CD14-positive monocyte (primary cell): ENCODE data around the gene SPATA6L. TPM values are rescaled to one million over a fixed set of nuclear protein-coding genes. Genes with fewer than 3 reads are reported as not detected.

ENCODE experiments used
- DNase-seq, 3 donors: peaks; one replicate each; pipeline ENCODE4 v3.0.0-alpha.2; 2011 to 2022
- H2AFZ ChIP-seq: 2 replicates; pipeline ENCODE4 v1.6.0; 2012; ENCODE audit warnings: mild to moderate bottlenecking, low read depth, low read length, inconsistent platforms; ENCODE audit not compliant: insufficient read depth, poor library complexity, severe bottlenecking
- H3K27ac ChIP-seq, 2 donors: 1 replicate in 1 of 2; 2 replicates in 1 of 2; pipeline ENCODE4 v1.5.1; 2012 to 2013; ENCODE audit warnings: low read length in 2 of 2, control low read depth in 1 of 2, inconsistent platforms in 1 of 2, low read depth in 1 of 2, mild to moderate bottlenecking in 1 of 2
- H3K27me3 ChIP-seq, 2 donors: one replicate each; pipeline versions ENCODE4 v1.6.0 to v1.6.1; 2011 to 2013; ENCODE audit warnings: low read length in 2 of 2; ENCODE audit not compliant: control insufficient read depth in 2 of 2, insufficient read depth in 2 of 2
- H3K36me3 ChIP-seq, 2 donors: replicated peaks in 1 of 2; 1 replicate in 1 of 2; 2 replicates in 1 of 2; pipeline versions ENCODE4 v1.5.1 to v1.6.1; 2012 to 2013; ENCODE audit warnings: low read length in 2 of 2, control low read depth in 1 of 2, inconsistent platforms in 1 of 2, mild to moderate bottlenecking in 1 of 2; ENCODE audit not compliant: insufficient read depth in 2 of 2, control insufficient read depth in 1 of 2
- H3K4me1 ChIP-seq, 2 donors: 1 replicate in 1 of 2; 2 replicates in 1 of 2; pipeline versions ENCODE4 v1.5.1 to v1.6.1; 2012 to 2013; ENCODE audit warnings: low read length in 2 of 2, control low read depth in 1 of 2, inconsistent platforms in 1 of 2, mild to moderate bottlenecking in 1 of 2, moderate library complexity in 1 of 2; ENCODE audit not compliant: insufficient read depth in 2 of 2, control insufficient read depth in 1 of 2
- H3K4me2 ChIP-seq: replicated peaks from 2 replicates; pipeline ENCODE3; 2012; ENCODE audit warnings: low read length, moderate library complexity, mild to moderate bottlenecking; ENCODE audit not compliant: poor library complexity, severe bottlenecking; ENCODE audit errors: extremely low read depth
- H3K4me3 ChIP-seq, 3 experiments: fragments of 200-600 bp in 1 of 3; sonication (generic) in 1 of 3; replicated peaks in 1 of 3; 1 replicate in 2 of 3; 2 replicates in 1 of 3; pipeline ENCODE4 v1.5.1; 2011 to 2013; ENCODE audit warnings: low read length in 3 of 3, mild to moderate bottlenecking in 3 of 3, control low read depth in 2 of 3, low read depth in 2 of 3, inconsistent platforms in 1 of 3, moderate library complexity in 1 of 3
- H3K79me2 ChIP-seq: 2 replicates; pipeline ENCODE4 v1.6.0; 2012; ENCODE audit warnings: mild to moderate bottlenecking, control low read depth, inconsistent platforms, low read length, moderate library complexity; ENCODE audit not compliant: insufficient read depth
- H3K9ac ChIP-seq: 2 replicates; pipeline ENCODE4 v1.6.0; 2017; ENCODE audit warnings: low read length, mild to moderate bottlenecking; ENCODE audit not compliant: insufficient read depth, poor library complexity, severe bottlenecking
- H3K9me3 ChIP-seq, 2 donors: replicated peaks in 1 of 2; 1 replicate in 1 of 2; 2 replicates in 1 of 2; pipeline versions ENCODE4 v1.5.1 to v1.6.1; 2012 to 2013; ENCODE audit warnings: low read length in 2 of 2, control low read depth in 1 of 2; ENCODE audit not compliant: control insufficient read depth in 1 of 2, insufficient read depth in 1 of 2
- H4K20me1 ChIP-seq: 2 replicates; pipeline ENCODE4 v1.6.0; 2012; ENCODE audit warnings: mild to moderate bottlenecking, low read length, control low read depth, moderate library complexity; ENCODE audit not compliant: insufficient read depth
- H3K27ac Mint-ChIP-seq, 7 donors: one replicate each; pipeline ENCODE4 v1.8.0; 2020; ENCODE audit warnings: mild to moderate bottlenecking in 7 of 7, mixed read lengths in 7 of 7, moderate library complexity in 6 of 7, inconsistent platforms in 2 of 7
- H3K27me3 Mint-ChIP-seq, 3 donors: one replicate each; pipeline ENCODE4 v1.8.0; 2021 to 2022; ENCODE audit warnings: low read depth in 3 of 3, mild to moderate bottlenecking in 3 of 3, mixed read lengths in 3 of 3, moderate library complexity in 3 of 3, inconsistent platforms in 1 of 3
- H3K36me3 Mint-ChIP-seq, 2 donors: one replicate each; pipeline ENCODE4 v1.8.0; 2020; ENCODE audit warnings: mixed read lengths in 2 of 2, inconsistent platforms in 1 of 2, mild to moderate bottlenecking in 1 of 2
- H3K4me1 Mint-ChIP-seq: one replicate; pipeline ENCODE4 v1.8.0; 2020; ENCODE audit warnings: mild to moderate bottlenecking, mixed read lengths
- H3K4me3 Mint-ChIP-seq, 2 donors: one replicate each; pipeline ENCODE4 v1.8.0; 2020; ENCODE audit warnings: mild to moderate bottlenecking in 2 of 2, mixed read lengths in 2 of 2, moderate library complexity in 1 of 2
- H3K9me3 Mint-ChIP-seq, 7 donors: one replicate each; pipeline ENCODE4 v1.8.0; 2020 to 2022; ENCODE audit warnings: mixed read lengths in 7 of 7, mild to moderate bottlenecking in 6 of 7, moderate library complexity in 6 of 7, inconsistent platforms in 2 of 7
- CTCF ChIP-seq: fragments of 200-600 bp; IDR thresholded peaks from one replicate; pipeline ENCODE4 v1.8.0; 2022; ENCODE audit warnings: antibody characterized with exemption, mild to moderate bottlenecking
- WGBS: methylation state at CpG from one replicate; pipeline ENCODE4 v1.1.5; 2013; ENCODE audit warnings: missing lambda C conversion rate; ENCODE audit not compliant: insufficient coverage; 5-methylcytosine and 5-hydroxymethylcytosine counted together
- intact Hi-C, 2 donors: fragments of 100-400 bp; cut with micrococcal nuclease; formaldehyde crosslinking; loops; one replicate each; pipeline versions ENCODE4 v1.15.0 to v1.15.1; 2023
- polyA plus RNA-seq, 3 donors: library from polyadenylated mRNA; depleted of rRNA in 1 of 3; unstranded in 2 of 3; stranded (reverse) in 1 of 3; fragments of 300-500 nt in 2 of 3; fragments of >200 nt in 1 of 3; fragmentation: Illumina TruSeq in 2 of 3; gene quantifications; 1 replicate in 2 of 3; 2 replicates in 1 of 3; pipeline ENCODE4 v1.2.3, GENCODE V29; 2012 to 2021

SPATA6L gene
- polyA plus RNA-seq, 3 donors = not detected

- no peaks in the 10 kb centered on the region for H3K27me3 ChIP-seq
- peaks cover 0 to 4% (median 0%) of the 10 kb centered on the region in 7 donors for H3K9me3 Mint-ChIP-seq
Measured at GRCh38 chr9:4575997-4576396, 90.3 kb downstream of the SPATA6L start.

GRCh38 chr9:4574657-4575243 is 91.5 kb downstream of the SPATA6L start:
- peaks cover 0 to 4% (median 0%) of the 10 kb centered on the region in 7 donors for H3K9me3 Mint-ChIP-seq
- Histone ChIP-seq H3K9me3 (no peaks in the 10 kb centered on the region), H2AFZ (no peak overlapping the region), H3K9ac (no peak overlapping the region), H3K4me2 (no peak overlapping the region), H4K20me1 (no peaks in the 10 kb centered on the region), H3K79me2 (no peaks in the 10 kb centered on the region), H3K27me3 (no peaks in the 10 kb centered on the region), H3K27ac (no peak overlapping the region), H3K4me3 (no peak overlapping the region), H3K4me1 (no peaks in the 10 kb centered on the region), H3K36me3 (no peaks in the 10 kb centered on the region)
- H3K4me3 Mint-ChIP-seq = no peak overlapping the region
- DNase-seq = no peak
- intact Hi-C loops = no loop called here
- peak overlapping the region in 1 of 7 donors; percentile 40 for H3K27ac Mint-ChIP-seq
- no peaks in the 10 kb centered on the region for H3K36me3 Mint-ChIP-seq
- TF ChIP-seq CTCF = no peak
- H3K4me1 Mint-ChIP-seq = no peaks in the 10 kb centered on the region
- H3K27me3 Mint-ChIP-seq = peaks cover 5 to 8% (median 6%) of the 10 kb centered on the region in 3 donors
- 100% methylated on average over 6 of the region's 7 CpGs for WGBS

More at GRCh38 chr9:4575997-4576396, 90.3 kb downstream of the SPATA6L start:
- Histone ChIP-seq H2AFZ (no peak overlapping the region), H3K4me1 (no peaks in the 10 kb centered on the region), H4K20me1 (no peaks in the 10 kb centered on the region), H3K79me2 (no peaks in the 10 kb centered on the region), H3K9ac (no peak overlapping the region), H3K4me3 (no peak overlapping the region), H3K4me2 (no peak overlapping the region), H3K27ac (no peak overlapping the region), H3K9me3 (no peaks in the 10 kb centered on the region), H3K36me3 (no peaks in the 10 kb centered on the region)
- Mint-ChIP-seq H3K36me3 (no peaks in the 10 kb centered on the region), H3K27ac (no peak overlapping the region), H3K4me1 (no peaks in the 10 kb centered on the region), H3K27me3 (peaks cover 6 to 8% (median 7%) of the 10 kb centered on the region in 3 donors), H3K4me3 (no peak overlapping the region)
- intact Hi-C loops = no loop called here
- no peak for DNase-seq
- TF ChIP-seq CTCF = no peak
- WGBS = 100% methylated on average over 4 of the region's 8 CpGs
